KG1 (cell line): ENCODE results near the gene PDE4D.
"Not testable (repeated sequence)": the region's sequence is repeated elsewhere in the genome, so short reads cannot be mapped to it uniquely, and the experiment has no call there.

Source experiments
- DNase-seq: peaks from one replicate; lab custom pipeline; 2025; lab: John Stamatoyannopoulos, UW

Gene PDE4D

GRCh38 chr5:58965677-58966414 is 927.7 kb downstream of the PDE4D start:
- no peak for DNase-seq

GRCh38 chr5:58963821-58964220 is 929.7 kb downstream of the PDE4D start:
- DNase-seq, result no peak

GRCh38 chr5:58963361-58963760 is 930.2 kb downstream of the PDE4D start:
- DNase-seq, result no peak

- DNase-seq, result no peak
These were observed 931.8 kb downstream of the PDE4D start for GRCh38 chr5:58961631-58962280.

DNA sequence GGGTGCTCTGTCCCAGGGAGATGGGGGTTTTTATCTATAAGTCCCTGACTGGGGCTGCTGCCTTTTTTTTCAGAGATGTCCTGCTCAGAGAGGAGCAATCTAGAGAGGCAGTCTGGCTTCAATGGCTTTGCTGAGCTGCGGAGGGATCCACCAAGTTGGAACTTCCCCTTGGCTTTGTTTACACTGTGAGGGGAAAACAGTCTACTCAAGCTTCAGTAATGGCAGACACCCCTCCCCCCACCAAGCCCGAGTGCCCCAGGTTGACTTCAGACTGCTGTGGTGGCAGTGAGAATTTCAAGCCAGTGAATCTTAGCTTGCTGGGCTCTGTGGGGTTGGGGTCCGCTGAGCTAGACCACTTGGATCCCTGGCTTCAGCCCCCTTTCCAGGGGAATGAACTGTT is 934.8 kb downstream of the PDE4D start:
- DNase-seq, result no peak

DNA sequence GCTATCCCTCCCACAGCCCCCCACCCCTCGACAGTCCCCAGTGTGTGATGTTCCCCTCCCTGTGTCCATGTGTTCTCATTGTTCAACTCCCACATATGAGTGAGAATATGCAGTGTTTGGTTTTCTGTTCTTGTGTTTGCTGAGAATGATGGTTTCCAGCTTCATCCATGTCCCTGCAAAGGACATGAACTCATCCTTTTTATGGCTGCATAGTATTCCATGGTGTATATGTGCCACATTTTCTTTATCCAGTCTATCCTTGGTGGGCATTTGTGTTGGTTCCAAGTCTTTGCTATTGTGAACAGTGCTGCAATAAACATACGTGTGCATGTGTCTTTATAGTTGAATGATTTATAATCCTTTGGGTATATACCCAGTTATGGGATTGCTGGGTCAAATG is 940.3 kb downstream of the PDE4D start:
- DNase-seq, result not testable (repeated sequence)

- DNase-seq, result no peak
These were observed 943.3 kb downstream of the PDE4D start for GRCh38 chr5:58950224-58950623.

DNA sequence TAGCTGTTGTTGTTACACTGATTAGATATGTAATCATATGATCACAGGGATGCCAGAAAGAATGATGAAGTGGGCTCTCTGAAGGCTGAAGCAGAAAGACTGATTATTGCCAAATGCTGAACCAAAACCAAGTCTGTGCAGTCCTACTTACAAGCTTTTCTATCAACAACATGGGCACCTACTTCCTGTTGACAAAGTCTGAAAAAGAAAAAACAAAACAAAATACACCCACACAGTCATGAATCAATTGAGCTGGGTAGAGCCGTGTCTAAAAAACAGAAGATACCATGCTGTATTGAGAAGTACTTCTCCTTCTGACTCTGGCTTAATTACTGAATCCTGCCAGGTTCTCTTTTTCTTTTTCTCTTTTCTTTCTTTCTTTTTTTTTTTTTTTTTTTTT is 947.3 kb downstream of the PDE4D start:
- DNase-seq, result no peak

- no peak for DNase-seq
These were observed 949.3 kb downstream of the PDE4D start for GRCh38 chr5:58944221-58944620.

- DNase-seq, result no peak
These were observed 953.1 kb downstream of the PDE4D start for GRCh38 chr5:58940446-58940845.

DNA sequence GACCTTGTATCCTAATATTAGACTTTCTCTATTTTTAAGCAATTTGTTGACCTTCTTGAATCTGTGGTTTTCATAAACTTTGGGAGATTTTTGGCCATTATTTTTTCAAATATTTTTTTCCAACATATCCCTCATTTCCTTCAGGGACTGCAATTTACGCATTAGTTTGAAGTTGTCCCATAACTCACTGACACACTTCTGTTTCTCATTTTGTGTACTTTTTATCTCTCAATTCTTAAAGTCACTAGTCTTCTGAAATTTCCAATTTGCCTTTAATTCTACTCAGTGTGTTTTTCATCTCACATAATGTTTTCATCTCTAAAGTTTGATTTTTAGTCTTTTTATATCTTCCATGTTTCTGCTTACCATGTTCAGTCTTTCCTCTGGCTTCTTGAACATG is 953.9 kb downstream of the PDE4D start:
- no peak for DNase-seq

GRCh38 chr5:58938563-58939424 is 954.7 kb downstream of the PDE4D start:
- no peak for DNase-seq

DNA sequence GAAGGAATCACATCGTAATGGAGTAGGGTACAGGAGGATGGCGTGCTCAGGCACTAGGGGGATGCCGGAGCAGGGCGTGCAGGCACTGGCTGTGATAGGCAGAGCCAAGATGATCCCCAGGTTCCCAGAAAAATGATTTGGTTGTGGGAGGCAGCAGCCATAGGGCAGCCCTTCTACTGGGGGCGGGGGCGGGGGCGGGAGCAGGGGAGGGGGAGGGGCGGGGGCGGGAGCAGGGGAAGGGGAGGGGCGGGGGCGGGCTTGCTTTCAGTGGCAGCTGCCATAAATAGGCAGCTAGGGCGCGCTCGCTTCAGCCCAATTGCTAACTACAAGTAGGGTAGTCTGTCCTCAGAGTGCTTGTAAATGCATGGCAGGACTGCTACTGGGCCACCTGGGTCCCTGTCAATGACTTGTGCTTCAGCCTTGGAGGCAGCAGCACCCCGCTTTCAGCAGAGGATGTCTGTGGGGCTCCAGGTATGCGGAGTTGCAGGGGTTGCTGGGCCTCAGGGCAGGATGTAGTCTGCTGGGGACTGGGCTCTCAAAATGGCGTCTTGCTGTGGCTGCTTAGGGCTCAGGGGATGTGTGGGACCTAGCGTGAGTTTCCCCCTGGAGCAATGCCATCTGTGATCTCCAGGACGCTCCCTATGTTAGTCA is 956.4 kb downstream of the PDE4D start:
- no peak for DNase-seq

DNA sequence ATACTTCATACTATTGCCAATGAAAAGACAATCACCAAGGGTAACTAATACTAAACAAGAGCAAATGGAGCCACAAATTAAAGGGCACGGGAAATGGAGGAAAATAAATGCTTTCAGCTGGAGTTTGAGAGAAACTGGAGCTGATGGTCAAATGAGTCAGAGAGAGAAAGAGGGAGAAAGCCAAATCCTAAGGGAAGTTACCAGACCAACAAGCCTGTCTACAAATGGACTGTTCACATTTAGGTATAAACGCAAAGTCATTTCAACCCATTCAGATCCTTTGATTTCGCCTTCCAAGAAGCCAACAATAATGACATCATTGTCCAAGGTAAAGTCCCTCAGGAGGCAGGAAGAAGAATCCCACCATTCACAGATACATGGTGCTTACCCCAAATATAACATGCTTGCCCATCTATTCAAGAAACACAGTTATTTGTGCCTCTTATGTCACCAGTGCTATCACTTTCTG is 958.9 kb downstream of the PDE4D start:
- no peak for DNase-seq

DNA sequence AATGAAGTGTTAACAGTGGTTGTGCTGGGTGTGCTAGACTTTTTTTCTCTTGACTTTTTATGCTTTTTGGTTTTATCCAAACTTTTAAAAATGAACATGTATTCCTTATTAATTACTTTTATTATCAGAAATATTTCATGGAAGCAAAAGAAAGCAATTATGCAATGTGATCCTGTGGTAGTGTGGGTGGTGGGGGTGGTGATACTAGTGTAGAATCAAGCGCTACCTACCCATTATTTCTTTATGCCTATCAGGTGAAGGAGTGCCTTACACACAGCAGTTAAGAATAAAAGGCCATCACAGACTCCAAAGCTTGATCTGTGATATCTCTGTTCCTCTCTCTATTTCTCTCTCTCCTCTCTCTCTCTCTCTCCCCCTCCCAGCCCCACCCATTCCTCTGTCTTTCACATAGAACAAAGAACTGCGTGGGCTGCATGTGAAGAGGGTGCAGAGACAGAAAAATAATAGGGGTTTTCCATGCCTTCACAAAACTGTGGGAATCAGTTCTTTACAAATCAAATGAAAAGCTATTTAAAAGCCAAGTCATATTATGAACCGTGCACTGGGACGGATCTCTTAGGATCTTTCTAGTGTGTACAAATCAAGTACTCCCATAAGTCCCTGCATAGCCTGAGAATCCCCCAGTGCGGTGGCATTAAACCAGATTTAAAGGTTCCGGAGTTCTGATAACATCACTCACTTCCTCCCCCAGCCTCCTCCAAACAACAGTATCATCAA is 959.5 kb downstream of the PDE4D start:
- no peak for DNase-seq

DNA sequence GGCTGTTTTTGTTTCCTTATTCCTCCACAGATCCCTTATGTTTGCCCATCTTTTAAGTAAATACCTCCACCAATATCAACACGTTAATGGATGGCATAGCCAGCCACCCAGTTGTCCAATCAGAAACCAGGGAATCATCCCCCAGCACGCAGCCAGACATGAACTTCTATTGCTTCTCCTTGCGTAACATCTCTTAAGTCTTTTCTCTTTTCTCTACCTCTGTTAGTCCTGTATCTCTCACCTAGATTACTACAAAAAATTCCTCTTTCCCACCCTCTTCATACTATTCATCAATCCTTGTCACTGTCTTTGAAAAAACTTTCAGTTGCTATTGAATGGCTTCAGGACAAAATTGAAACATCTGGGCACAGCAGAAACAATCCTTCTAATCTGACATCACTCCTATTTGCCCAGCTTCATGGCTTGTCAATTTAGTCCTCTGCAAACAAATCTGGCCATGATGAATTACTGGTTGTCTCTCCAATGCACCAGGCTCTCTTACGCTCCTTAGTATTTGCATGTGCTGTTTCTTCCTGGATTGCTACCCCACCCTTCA is 961.4 kb downstream of the PDE4D start:
- no peak for DNase-seq

GRCh38 chr5:58930520-58930919 is 963.0 kb downstream of the PDE4D start:
- DNase-seq, result no peak

GRCh38 chr5:58929726-58930125 is 963.8 kb downstream of the PDE4D start:
- DNase-seq, result no peak

GRCh38 chr5:58927938-58928337 is 965.6 kb downstream of the PDE4D start:
- no peak for DNase-seq

DNA sequence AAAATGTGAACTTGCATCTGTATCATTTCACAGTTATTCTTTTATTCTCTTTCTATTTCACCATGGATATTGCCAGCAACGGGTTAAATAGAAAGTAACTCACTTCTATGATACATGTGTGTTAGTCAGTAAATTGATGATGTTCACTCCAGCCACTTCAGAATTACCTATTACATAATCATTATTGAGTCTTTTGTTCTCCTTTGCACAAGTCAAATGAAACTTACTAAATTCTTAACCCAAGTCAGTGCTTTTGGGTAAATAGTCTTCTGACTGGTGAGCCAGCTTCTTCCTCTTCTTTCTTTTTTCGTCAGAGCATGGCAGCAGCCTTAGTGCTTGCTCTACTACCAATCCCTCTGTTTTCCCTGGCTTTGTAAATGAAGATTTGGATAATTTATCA is 966.3 kb downstream of the PDE4D start:
- DNase-seq, result no peak

DNA sequence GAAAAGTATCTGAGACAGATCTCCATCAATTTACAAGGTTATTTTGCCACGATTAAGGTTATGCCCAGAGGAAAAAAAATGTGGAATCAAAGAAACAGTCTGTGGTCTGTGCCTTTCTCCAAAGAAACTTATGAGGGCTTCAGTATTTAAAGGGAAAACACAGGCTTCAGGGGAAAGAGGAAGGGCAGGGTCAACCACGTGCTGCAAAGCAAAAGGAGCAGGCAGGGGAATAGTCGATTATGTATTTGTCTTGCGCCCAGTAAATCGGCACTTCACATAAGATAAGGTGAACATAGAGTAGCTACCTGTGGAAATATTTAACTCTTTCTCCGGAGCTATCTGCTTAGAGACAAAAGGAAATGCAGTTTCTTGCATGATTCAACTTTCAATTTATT is 967.0 kb downstream of the PDE4D start:
- DNase-seq, result no peak
